Lower lobe of right lung (tissue), 2 donors: ENCODE data around the gene PYCARD. TPM values are rescaled to one million over a fixed set of nuclear protein-coding genes. Genes with fewer than 3 reads are reported as not detected.
"Not testable (repeated sequence)": the region's sequence is repeated elsewhere in the genome, so short reads cannot be mapped to it uniquely, and the experiment has no call there.

Experiments used
- ATAC-seq, 2 donors: fragments of 200-7000 bp; cut with Tn5 transposase; one replicate each; pipeline ENCODE4 v1.9.1; 2020 to 2022; ENCODE audit warnings: mild to moderate bottlenecking in 2 of 2, moderate library complexity in 2 of 2
- DNase-seq: peaks from one replicate; pipeline ENCODE4 v3.0.0-alpha.2; 2020
- H3K27ac ChIP-seq: fragments of 200-600 bp; one replicate; pipeline ENCODE4 v1.8.0; 2022
- H3K27me3 ChIP-seq: fragments of 200-600 bp; one replicate; pipeline ENCODE4 v1.8.0; 2022; ENCODE audit warnings: low read depth
- H3K36me3 ChIP-seq: fragments of 200-600 bp; one replicate; pipeline ENCODE4 v1.8.0; 2022; ENCODE audit warnings: mild to moderate bottlenecking
- H3K4me1 ChIP-seq: fragments of 200-600 bp; one replicate; pipeline ENCODE4 v1.8.0; 2022
- H3K4me3 ChIP-seq: fragments of 200-600 bp; one replicate; pipeline ENCODE4 v1.8.0; 2022; ENCODE audit warnings: mild to moderate bottlenecking
- H3K9me3 ChIP-seq: fragments of 200-600 bp; one replicate; pipeline ENCODE4 v1.8.0; 2022
- CTCF ChIP-seq: fragments of 200-600 bp; IDR thresholded peaks from one replicate; pipeline ENCODE4 v1.8.0; 2022; ENCODE audit warnings: antibody characterized with exemption, mild to moderate bottlenecking
- intact Hi-C: fragments of 100-400 bp; cut with DNase I; formaldehyde crosslinking; loops from one replicate; pipeline ENCODE4 v1.11.0; 2022
- total RNA-seq: library from RNA; stranded (reverse); fragmentation: NEBNext Ultra II Directional; extraction: Animal tissue kit (Norgen Biotek cat#: 25700); gene quantifications from one replicate; pipeline ENCODE4 v1.2.1, GENCODE V29; 2021
- donor health status: DM: no; HTN: yes; CAD: no; lungs with severe emphysema.

Gene PYCARD
- total RNA-seq, 1 donor from 2014 or later, result 82.0 TPM

DNA sequence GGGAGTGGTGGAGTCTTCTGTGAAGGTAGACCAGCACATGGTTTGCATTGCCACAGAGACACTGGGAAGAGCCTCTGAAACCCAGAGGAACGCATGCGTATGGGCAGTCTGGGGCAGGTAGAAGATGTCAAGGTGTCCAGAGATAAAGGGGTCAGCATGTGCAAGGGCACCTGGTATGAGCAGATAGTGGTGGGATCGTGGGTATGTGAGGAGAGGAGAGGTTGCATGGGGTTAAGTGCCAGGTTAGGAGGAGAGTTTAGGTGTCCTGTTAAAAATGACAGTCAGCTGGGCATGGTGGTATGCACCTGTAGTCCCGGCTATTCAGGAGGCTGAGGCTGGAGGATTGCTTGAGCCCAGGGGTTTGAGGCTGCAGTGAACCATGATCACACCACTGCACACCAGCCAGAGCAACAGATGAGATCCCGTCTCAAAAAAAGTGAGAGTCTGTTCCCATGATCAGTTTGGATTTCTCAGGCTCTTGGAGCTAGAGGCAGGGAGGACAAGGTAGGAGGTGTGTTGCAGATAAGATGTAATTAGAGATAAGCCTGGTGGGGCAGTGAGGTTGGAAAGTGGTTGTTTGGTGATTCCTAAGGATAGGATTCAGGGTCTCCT, 3.0 kb downstream of the PYCARD start:
- intact Hi-C loops, result no loop called here
- no peak for TF ChIP-seq CTCF

DNA sequence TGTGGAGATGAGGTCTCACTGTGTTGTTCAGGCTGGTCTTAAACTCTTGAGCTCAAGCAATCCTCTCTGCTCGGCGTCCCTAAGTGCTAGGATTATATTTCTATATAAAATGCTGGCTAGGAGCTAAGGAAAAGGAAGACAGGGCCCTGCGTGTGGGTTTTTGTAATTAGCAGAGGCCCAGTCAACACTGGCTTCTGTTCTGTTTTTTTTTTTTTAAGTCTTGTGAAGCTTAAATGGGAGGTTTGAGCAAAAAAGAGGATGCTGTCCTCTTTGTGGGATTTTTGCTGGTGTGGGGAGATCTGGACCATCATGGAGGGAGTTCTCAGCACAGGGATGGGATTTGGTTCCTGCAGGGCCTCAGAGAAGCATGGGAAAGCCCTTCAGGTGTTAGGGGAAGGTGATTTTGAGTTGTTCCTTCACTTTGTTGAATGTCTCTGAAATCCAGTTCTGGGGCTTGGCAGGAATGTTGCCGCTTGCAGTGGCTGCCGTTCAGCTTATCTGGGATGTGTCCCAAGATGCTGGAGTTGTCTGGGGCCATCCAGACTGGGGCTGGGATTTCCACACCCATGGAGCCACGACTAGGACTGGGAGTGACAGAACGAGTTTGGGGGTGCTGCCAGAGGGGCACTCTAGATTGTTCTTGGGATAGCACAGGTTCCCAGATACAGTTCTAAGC, 4.2 kb downstream of the PYCARD start:
- peaks cover 26% of the 10 kb centered on the region for H3K4me1 ChIP-seq
- TF ChIP-seq CTCF, result no peak
- ATAC-seq (no peak), DNase-seq (no peak)
- peaks cover 69% of the 10 kb centered on the region for H3K36me3 ChIP-seq
- H3K27ac ChIP-seq, result no peak overlapping the region
- H3K4me3 ChIP-seq, result no peak overlapping the region
- intact Hi-C loops, result no loop called here
- H3K9me3 ChIP-seq, result no peaks in the 10 kb centered on the region
- no peaks in the 10 kb centered on the region for H3K27me3 ChIP-seq

More for the DNA sequence above, 3.0 kb downstream of the PYCARD start:
- H3K9me3 ChIP-seq, result no peaks in the 10 kb centered on the region
- no peak overlapping the region for H3K4me3 ChIP-seq
- H3K27ac ChIP-seq, result no peak overlapping the region
- H3K36me3 ChIP-seq, result peaks cover 57% of the 10 kb centered on the region
- H3K27me3 ChIP-seq, result no peaks in the 10 kb centered on the region
- no peak for DNase-seq
- H3K4me1 ChIP-seq, result peaks cover 31% of the 10 kb centered on the region
- ATAC-seq, result no peak

DNA sequence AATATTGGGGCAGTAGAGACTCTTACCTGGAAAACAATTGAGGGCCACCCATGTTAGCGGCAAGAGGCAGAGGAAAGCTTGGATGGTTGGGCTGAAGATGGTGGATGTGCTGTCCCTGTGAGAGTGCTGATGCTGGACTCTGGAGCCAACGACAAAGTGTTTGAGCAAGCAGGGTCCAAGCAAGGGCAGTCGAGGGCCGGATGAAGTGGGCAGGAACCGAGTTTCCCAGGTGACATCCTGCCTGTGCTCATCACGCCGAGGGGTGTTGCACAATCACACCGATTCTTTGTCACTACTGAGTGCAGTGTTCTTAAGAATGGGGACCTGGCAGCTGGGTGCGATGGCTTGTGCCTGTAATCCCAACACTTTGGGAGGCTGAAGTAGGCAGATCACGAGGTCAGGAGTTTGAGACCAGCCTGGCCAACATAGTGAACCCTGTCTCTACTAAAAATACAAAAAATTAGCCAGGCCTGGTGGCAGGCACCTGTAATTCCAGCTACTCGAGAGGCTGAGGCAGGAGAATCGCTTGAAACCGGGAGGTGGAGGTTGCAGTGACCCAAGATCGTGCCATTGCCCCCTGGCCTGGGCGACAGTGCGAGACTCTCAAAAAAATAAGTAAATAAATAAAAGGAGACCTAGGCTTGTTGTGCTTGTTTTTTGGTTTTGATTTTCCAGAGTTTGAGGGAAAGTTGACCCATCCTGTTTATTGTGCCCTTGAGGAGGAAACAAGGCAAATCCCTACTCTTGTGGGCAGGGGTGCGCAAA, 6.1 kb downstream of the PYCARD start:
- Histone ChIP-seq H3K27me3 (no peaks in the 10 kb centered on the region), H3K4me3 (no peak overlapping the region), H3K9me3 (no peaks in the 10 kb centered on the region), H3K4me1 (peaks cover 14% of the 10 kb centered on the region), H3K27ac (no peak overlapping the region), H3K36me3 (peaks cover 87% of the 10 kb centered on the region)
- no peak for ATAC-seq
- no peak for TF ChIP-seq CTCF
- intact Hi-C loops, result no loop called here
- peak; percentile 51 for DNase-seq

DNA sequence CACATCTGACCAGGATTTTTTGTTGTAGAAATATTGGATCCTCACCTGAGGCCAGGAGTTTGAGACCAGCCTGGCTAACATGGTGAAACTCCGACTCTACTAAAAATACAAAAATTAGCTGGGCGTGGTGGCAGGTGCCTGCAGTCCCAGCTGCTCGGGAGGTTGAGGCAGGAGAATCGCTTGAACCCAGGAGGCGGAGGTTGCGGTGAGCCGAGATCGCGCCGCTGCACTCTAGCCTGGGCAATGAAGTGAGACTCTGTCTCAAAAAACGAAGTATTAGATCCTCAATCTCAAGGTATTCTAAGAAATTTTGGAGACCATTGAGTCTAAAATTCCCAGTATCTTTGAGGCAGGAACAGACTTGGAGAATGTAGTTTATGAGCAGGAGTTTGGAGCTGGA, 6.7 kb downstream of the PYCARD start:
- H3K27ac ChIP-seq, DNase-seq, ATAC-seq, H3K4me1 ChIP-seq, H3K9me3 ChIP-seq, intact Hi-C loops, H3K27me3 ChIP-seq, H3K4me3 ChIP-seq: not testable (repeated sequence)
- H3K36me3 ChIP-seq, result peaks cover 94% of the 10 kb centered on the region

DNA sequence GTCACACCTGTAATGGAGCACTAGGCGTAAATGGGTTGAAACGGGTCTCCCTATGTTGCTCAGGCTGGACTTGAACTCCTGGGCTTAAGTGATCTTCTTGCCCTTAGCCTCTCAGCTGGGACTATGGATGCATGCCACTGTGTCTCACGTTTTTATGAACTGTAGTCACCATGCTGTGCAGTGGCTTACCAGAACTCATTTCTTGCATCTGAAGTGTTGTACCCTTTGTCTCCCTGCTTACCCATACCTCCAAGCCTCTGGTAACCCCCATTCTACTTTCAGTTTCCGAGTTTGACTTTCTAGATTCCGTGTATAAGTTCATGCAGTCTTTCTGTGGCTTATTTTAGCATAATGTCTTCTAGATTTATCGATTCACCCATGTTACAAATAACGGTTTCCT, 7.7 kb downstream of the PYCARD start:
- Histone ChIP-seq H3K4me3 (no peak overlapping the region), H3K36me3 (peaks cover 97% of the 10 kb centered on the region), H3K27me3 (no peaks in the 10 kb centered on the region), H3K9me3 (no peaks in the 10 kb centered on the region), H3K4me1 (no peaks in the 10 kb centered on the region), H3K27ac (no peak overlapping the region)
- DNase-seq (no peak), ATAC-seq (no peak)
- intact Hi-C loops, result no loop called here
- no peak for TF ChIP-seq CTCF

- Histone ChIP-seq H3K9me3 (no peaks in the 10 kb centered on the region), H3K36me3 (peaks cover 97% of the 10 kb centered on the region), H3K27ac (no peak overlapping the region), H3K4me3 (no peak overlapping the region), H3K27me3 (no peaks in the 10 kb centered on the region), H3K4me1 (no peaks in the 10 kb centered on the region)
- ATAC-seq (no peak), DNase-seq (no peak)
- intact Hi-C loops, result no loop called here
- TF ChIP-seq CTCF, result no peak
Measured at GRCh38 chr16:31193874-31194273, 8.7 kb downstream of the PYCARD start.
